K562 (cell line): ENCODE measurements around the gene BCO1. TPM values are rescaled to one million over a fixed set of nuclear protein-coding genes. Genes with fewer than 3 reads are reported as not detected.

Experiments used
- ATAC-seq: fragments of 200-7000 bp; cut with Tn5 transposase; 3 replicates; pipeline ENCODE4 v1.9.1; 2020; ENCODE audit warnings: moderate library complexity
- BruUV-seq: library from RNA; stranded (reverse); fragments of 400-500 nt; replicated peaks from 2 replicates; lab custom pipeline; 2021; lab: Mats Ljungman, UMichigan
- CTCF ChIA-PET: fragments of 300-600 bp; formaldehyde crosslinking; extraction: SDS; loops from one replicate; lab custom pipeline; 2021; ENCODE audit warnings: low intra/inter-chr PET ratio; lab: Yijun Ruan, JAX
- POLR2A ChIA-PET: fragments of 300-600, 350-650 bp; sonication (Branson Sonifier 250); formaldehyde crosslinking; extraction: SDS; loops from one replicate; lab custom pipeline; 2021; ENCODE audit warnings: antibody characterized with exemption, inconsistent platforms; lab: Yijun Ruan, JAX
- DNase-seq, 4 experiments: peaks; one replicate each; pipeline versions ENCODE4 v3.0.0 to v3.0.0-alpha.2; 2011 to 2018; ENCODE audit warnings: low spot score in 3 of 4, mixed read lengths in 3 of 4; ENCODE audit errors: extremely low read depth in 1 of 4
- FAIRE-seq: peaks from 2 replicates; lab custom pipeline; 2011; peaks lifted over from hg19 to GRCh38; lab: Jason Lieb, UNC
- H2AFZ ChIP-seq: 2 replicates; pipeline ENCODE4 v1.6.0; 2011; ENCODE audit warnings: low read depth, low read length, control low read depth, inconsistent platforms
- H3K27ac ChIP-seq: fragments of 200-600 bp; 3 replicates; pipeline ENCODE4 v1.8.0; 2011; ENCODE audit warnings: low read depth, mild to moderate bottlenecking, control low read depth, inconsistent platforms, low read length, moderate library complexity, mixed read lengths; ENCODE audit errors: extremely low read depth
- H3K27me3 ChIP-seq, 2 experiments: fragments of 300-600 bp in 1 of 2; 2 replicates in 1 of 2; 3 replicates in 1 of 2; pipeline versions ENCODE4 v1.6.0 to v1.8.0; 2011; ENCODE audit warnings: inconsistent platforms in 2 of 2, low read length in 2 of 2, mild to moderate bottlenecking in 1 of 2, mixed read lengths in 1 of 2, moderate library complexity in 1 of 2; ENCODE audit not compliant: control insufficient read depth in 2 of 2, insufficient read depth in 2 of 2
- H3K36me3 ChIP-seq: fragments of 300-600 bp; 3 replicates; pipeline ENCODE4 v1.8.0; 2011; ENCODE audit warnings: mild to moderate bottlenecking, low read length, inconsistent platforms; ENCODE audit not compliant: control insufficient read depth, insufficient read depth
- H3K4me1 ChIP-seq, 2 experiments: fragments of 200-600 bp in 1 of 2; replicated peaks in 1 of 2; 2 replicates in 1 of 2; 3 replicates in 1 of 2; pipeline versions ENCODE4 v1.5.1 to v1.8.0; 2011; ENCODE audit warnings: inconsistent platforms in 2 of 2, low read length in 2 of 2, mild to moderate bottlenecking in 1 of 2, mixed read lengths in 1 of 2, moderate library complexity in 1 of 2; ENCODE audit not compliant: control insufficient read depth in 2 of 2, insufficient read depth in 2 of 2
- H3K4me2 ChIP-seq: 2 replicates; pipeline ENCODE4 v1.6.1; 2011; ENCODE audit warnings: low read length, control low read depth, inconsistent platforms, mixed read lengths; ENCODE audit not compliant: insufficient read depth
- H3K4me3 ChIP-seq: fragments of 200-600 bp; sonication (generic), shearing (Covaris generic); 2 replicates; pipeline ENCODE4 v1.5.1; 2016; ENCODE audit warnings: control low read depth, inconsistent platforms
- H3K79me2 ChIP-seq: fragments of 200-600 bp; 3 replicates; pipeline ENCODE4 v1.8.0; 2011; ENCODE audit warnings: low read length, inconsistent platforms; ENCODE audit not compliant: control insufficient read depth, insufficient read depth
- H3K9ac ChIP-seq, 2 experiments: 2 replicates each; pipeline versions ENCODE4 v1.6.0 to v1.6.1; 2011; ENCODE audit warnings: low read depth in 2 of 2, low read length in 2 of 2, control low read depth in 1 of 2, inconsistent platforms in 1 of 2, mild to moderate bottlenecking in 1 of 2, mixed read lengths in 1 of 2; ENCODE audit not compliant: insufficient read depth in 1 of 2
- H3K9me1 ChIP-seq: one replicate; pipeline ENCODE4 v1.6.0; 2011; ENCODE audit warnings: inconsistent platforms, mild to moderate bottlenecking, low read length, moderate library complexity; ENCODE audit not compliant: control insufficient read depth, insufficient read depth
- H3K9me3 ChIP-seq: replicated peaks from 2 replicates; pipeline ENCODE4 v1.5.1; 2011; ENCODE audit warnings: low read depth, low read length, inconsistent platforms; ENCODE audit not compliant: control insufficient read depth, insufficient read depth
- H4K20me1 ChIP-seq: replicated peaks from 2 replicates; pipeline ENCODE4 v1.6.1; 2011; ENCODE audit warnings: low read length, inconsistent platforms, mixed read lengths; ENCODE audit not compliant: control insufficient read depth, insufficient read depth
- LCOR ChIP-seq: sonication (generic); formaldehyde crosslinking; IDR thresholded peaks from 2 replicates; pipeline ENCODE4 v1.8.0; 2022; ENCODE audit warnings: mild to moderate bottlenecking, missing genetic modification reagents
- NFIX ChIP-seq: fragments of 250-450 bp; sonication (Bioruptor Pico); IDR thresholded peaks from 2 replicates; pipeline ENCODE4 v1.4.0; 2020; ENCODE audit warnings: low read depth, mild to moderate bottlenecking, moderate library complexity
- NFXL1 ChIP-seq: fragments of 450-650 bp; formaldehyde crosslinking; IDR thresholded peaks from 2 replicates; pipeline ENCODE4 v1.4.0; 2021; ENCODE audit warnings: mild to moderate bottlenecking
- PURB ChIP-seq: sonication (generic); formaldehyde crosslinking; IDR thresholded peaks from 2 replicates; pipeline ENCODE4 v1.9.0; 2021; ENCODE audit warnings: low read depth, mild to moderate bottlenecking, missing genetic modification reagents
- SREBF1 ChIP-seq: fragments of 150-350 bp; IDR thresholded peaks from 2 replicates; pipeline ENCODE4 v1.6.1; 2014; ENCODE audit warnings: antibody characterized with exemption, low read depth, low read length, borderline replicate concordance
- ZNF124 ChIP-seq: sonication (generic); formaldehyde crosslinking; IDR thresholded peaks from 2 replicates; pipeline ENCODE4 v1.8.1; 2022; ENCODE audit warnings: missing genetic modification reagents
- WGBS: fragments of 100-300 bp; shearing (Covaris generic); methylation state at CpG from one replicate; pipeline ENCODE4 v1.1.6; 2016; ENCODE audit warnings: low coverage, mixed read lengths; ENCODE audit not compliant: insufficient coverage; ENCODE audit errors: missing lambda C conversion rate; 5-methylcytosine and 5-hydroxymethylcytosine counted together
- in situ Hi-C: fragments of 300-500 bp; cut with MboI; formaldehyde crosslinking; loops from 4 replicates; pipeline ENCODE4 v1.15.0; 2018; ENCODE audit warnings: inconsistent platforms, mixed read lengths
- intact Hi-C: fragments of 100-400 bp; cut with micrococcal nuclease; formaldehyde crosslinking; loops from 2 replicates; pipeline ENCODE4 v1.14.2; 2022
- polyA plus RNA-seq, 8 experiments: library from polyadenylated mRNA; depleted of rRNA in 4 of 8; stranded (reverse) in 5 of 8; unstranded in 3 of 8; fragments of >200 nt; fragmentation: Nextera tagmentation in 2 of 8; fragmentation: Illumina TruSeq in 1 of 8; extraction: Ambion mirVana in 2 of 8; extraction: Trizol in 1 of 8; gene quantifications; 2 replicates each; pipeline versions ENCODE4 v1.2.1 to v1.2.3, GENCODE V29; 2011 to 2014; ENCODE audit warnings: inconsistent platforms in 1 of 8, missing spikeins in 1 of 8
- total RNA-seq, 7 experiments: library from RNA; depleted of rRNA in 6 of 7; stranded (reverse); fragments of >200 nt in 6 of 7; fragmentation: Illumina TruSeq in 2 of 7; extraction: Trizol in 2 of 7; gene quantifications; 2 replicates each; pipeline versions ENCODE4 v1.2.1 to v1.2.3, GENCODE V29; 2011 to 2021; ENCODE audit warnings: low replicate concordance in 1 of 7
- TF ChIP-seq, protein P1 (sequence below): fragments of 450-650 bp; IDR thresholded peaks from 2 replicates; pipeline ENCODE4 v1.6.1; 2018; ENCODE audit warnings: mild to moderate bottlenecking, low read depth; ENCODE audit not compliant: partially characterized antibody
- TF ChIP-seq, protein P2 (sequence below): fragments of 450-650 bp; conservative IDR thresholded peaks from 2 replicates; pipeline ENCODE4 v1.6.1; 2016; ENCODE audit warnings: missing genetic modification characterization, low read depth, mild to moderate bottlenecking, control low read depth, missing compliant biosample characterization
- TF ChIP-seq, protein P3 (sequence below): fragments of 450-650 bp; formaldehyde crosslinking; IDR thresholded peaks from 2 replicates; pipeline ENCODE4 v1.4.0; 2020; ENCODE audit warnings: mild to moderate bottlenecking

The BCO1 gene
- total and polyA plus RNA-seq, 9 of the 15 experiments (the other 6 are each of a cell fraction or from before 2014, with no cell fraction given) = not detected

DNA sequence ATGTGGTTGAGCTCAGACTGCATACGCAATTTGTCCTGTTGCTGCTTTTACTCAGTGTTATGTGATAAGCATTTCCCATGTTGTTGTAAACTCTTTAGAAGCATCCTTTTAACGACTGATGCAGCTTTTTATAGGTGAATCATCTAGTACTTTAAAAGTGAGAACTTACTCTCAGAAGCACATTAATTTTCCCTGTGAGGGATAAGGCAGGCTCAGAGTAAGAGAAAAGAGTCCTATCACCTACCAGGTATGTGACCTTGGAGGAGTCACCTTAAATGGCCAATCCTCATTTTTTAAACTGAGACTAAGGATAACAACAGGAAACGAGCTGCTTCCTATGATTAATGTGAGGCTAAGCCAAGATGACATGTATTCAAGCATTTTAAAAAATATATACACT lies 41.9 kb downstream of the BCO1 start (continued):
- TF ChIP-seq ZNF124 (CRISPR knock-in tag) (no peak), NFIX (CRISPR knock-in tag) (no peak)

DNA sequence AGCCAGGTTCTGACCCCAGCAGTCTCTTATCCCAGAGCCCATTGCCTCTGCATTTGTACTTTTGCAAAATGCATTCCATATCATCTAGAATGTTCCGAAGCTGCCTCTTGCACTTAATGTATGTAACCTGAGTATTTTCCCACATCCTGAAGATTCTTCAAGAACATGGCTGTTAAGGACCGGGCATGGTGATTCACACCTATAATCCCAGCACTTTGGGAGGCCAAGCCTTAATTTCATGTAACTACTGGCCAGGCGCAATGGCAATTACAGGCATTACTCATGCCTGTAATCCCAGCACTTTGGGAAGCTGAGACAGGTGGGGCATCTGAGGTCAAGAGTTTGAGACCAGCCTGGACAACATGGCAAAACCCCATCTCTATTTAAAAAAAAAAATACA lies 44.6 kb downstream of the BCO1 start:
- no peak overlapping the region for H3K27ac ChIP-seq
- no peaks in the 10 kb centered on the region for H3K9me1 ChIP-seq
- CTCF ChIA-PET = no interaction called here
- FAIRE-seq (no peak), ATAC-seq (no peak), DNase-seq (no peak)
- H3K79me2 ChIP-seq = no peaks in the 10 kb centered on the region
- no peak for TF ChIP-seq SREBF1
- TF ChIP-seq, protein P1, sequence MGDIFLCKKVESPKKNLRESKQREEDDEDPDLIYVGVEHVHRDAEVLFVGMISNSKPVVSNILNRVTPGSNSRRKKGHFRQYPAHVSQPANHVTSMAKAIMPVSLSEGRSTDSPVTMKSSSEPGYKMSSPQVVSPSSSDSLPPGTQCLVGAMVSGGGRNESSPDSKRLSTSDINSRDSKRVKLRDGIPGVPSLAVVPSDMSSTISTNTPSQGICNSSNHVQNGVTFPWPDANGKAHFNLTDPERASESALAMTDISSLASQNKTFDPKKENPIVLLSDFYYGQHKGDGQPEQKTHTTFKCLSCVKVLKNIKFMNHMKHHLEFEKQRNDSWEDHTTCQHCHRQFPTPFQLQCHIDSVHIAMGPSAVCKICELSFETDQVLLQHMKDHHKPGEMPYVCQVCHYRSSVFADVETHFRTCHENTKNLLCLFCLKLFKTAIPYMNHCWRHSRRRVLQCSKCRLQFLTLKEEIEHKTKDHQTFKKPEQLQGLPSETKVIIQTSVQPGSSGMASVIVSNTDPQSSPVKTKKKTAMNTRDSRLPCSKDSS = no peak
- TF ChIP-seq, protein P2, sequence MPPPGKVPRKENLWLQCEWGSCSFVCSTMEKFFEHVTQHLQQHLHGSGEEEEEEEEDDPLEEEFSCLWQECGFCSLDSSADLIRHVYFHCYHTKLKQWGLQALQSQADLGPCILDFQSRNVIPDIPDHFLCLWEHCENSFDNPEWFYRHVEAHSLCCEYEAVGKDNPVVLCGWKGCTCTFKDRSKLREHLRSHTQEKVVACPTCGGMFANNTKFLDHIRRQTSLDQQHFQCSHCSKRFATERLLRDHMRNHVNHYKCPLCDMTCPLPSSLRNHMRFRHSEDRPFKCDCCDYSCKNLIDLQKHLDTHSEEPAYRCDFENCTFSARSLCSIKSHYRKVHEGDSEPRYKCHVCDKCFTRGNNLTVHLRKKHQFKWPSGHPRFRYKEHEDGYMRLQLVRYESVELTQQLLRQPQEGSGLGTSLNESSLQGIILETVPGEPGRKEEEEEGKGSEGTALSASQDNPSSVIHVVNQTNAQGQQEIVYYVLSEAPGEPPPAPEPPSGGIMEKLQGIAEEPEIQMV (tag) = no peak
- TF ChIP-seq NFXL1 (CRISPR knock-in tag) = no peak
- TF ChIP-seq LCOR = no peak
- TF ChIP-seq, protein P3, sequence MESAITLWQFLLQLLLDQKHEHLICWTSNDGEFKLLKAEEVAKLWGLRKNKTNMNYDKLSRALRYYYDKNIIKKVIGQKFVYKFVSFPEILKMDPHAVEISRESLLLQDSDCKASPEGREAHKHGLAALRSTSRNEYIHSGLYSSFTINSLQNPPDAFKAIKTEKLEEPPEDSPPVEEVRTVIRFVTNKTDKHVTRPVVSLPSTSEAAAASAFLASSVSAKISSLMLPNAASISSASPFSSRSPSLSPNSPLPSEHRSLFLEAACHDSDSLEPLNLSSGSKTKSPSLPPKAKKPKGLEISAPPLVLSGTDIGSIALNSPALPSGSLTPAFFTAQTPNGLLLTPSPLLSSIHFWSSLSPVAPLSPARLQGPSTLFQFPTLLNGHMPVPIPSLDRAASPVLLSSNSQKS (CRISPR knock-in tag) = no peak
- TF ChIP-seq PURB (CRISPR knock-in tag) = no peak
- no peak overlapping the region for H3K9ac ChIP-seq
- intact Hi-C loops (no loop called here), in situ Hi-C loops (no loop called here)
- H3K4me3 ChIP-seq = no peak overlapping the region
- no peak overlapping the region for H2AFZ ChIP-seq
- POLR2A ChIA-PET = no interaction called here
- peaks cover 39 to 58% of the 10 kb centered on the region in 2 experiments for H3K27me3 ChIP-seq
- no peaks in the 10 kb centered on the region for H3K4me1 ChIP-seq
- no peak overlapping the region for H3K4me2 ChIP-seq
- H3K36me3 ChIP-seq = no peaks in the 10 kb centered on the region
- 12% methylated on average over 3 of the region's 3 CpGs for WGBS
- H4K20me1 ChIP-seq = no peaks in the 10 kb centered on the region
- no TSS peak for BruUV-seq
- no peaks in the 10 kb centered on the region for H3K9me3 ChIP-seq
